ENCODE results near the gene CLCN4. TPM values are rescaled to one million over a fixed set of nuclear protein-coding genes. Genes with fewer than 3 reads are reported as not detected.

Gene CLCN4
- polyA plus RNA-seq, 1 of the 3 experiments (the other 2 are of a cell fraction): 1.1 TPM

DNA sequence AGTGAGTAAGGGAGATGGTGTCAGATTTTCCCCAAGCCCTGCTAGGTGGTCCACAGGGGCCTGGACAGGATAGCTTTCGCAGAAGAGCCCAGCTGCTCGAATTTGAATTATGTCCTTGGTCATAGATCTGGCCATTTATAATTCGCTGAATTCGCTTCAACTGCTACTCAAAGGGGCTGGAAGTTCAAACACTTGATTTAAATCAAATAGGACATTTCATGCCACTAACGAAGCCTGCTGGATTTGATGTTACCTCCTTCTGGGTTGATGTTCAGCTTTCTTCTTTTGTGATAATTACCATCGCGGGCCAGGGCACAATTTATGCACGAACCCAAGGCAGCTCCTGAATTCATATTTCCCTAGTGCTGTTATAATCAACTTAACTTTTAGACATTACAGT, 67.0 kb downstream of the CLCN4 start:
- 58% methylated on average over 8 of the region's 8 CpGs for WGBS (ENCODE audit: low lambda C conversion rate)
- H3K9me2 ChIP-seq: no peaks in the 10 kb centered on the region
- no peak overlapping the region for H3K4me2 ChIP-seq

DNA sequence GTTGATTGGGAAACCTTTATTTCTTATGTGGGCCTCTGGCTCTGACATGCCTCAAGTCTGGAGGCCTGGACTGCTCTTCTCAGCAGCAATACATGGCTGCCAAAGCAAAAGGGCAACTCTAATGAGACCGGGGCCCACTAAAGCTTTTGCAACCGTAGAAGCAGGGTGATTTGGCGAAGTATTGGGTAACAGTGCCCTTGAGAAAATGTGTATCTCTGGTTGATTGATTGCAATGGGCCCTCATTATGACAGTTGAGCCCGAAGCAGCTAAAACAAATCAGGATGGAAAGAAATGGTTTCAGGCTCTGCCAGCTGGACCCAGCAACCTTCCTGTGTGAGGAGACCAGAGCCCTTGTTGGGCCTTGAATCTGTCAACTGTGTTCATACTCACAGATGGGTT, 73.4 kb downstream of the CLCN4 start:
- no peak for DNase-seq
- no peaks in the 10 kb centered on the region for H3K9me3 ChIP-seq
- ChIA-PET POLR2A (no interaction called here), CTCF (interaction anchor here (0.7 kb wide), 1 partner anchor 10 kb away, joined by 3 read pairs; no protein-coding TSS in a partner anchor)
- no peaks in the 10 kb centered on the region for H3F3A ChIP-seq (replicated peaks; ENCODE audit: insufficient read depth)
- H4K20me1 ChIP-seq (ENCODE audit: insufficient read depth): no peaks in the 10 kb centered on the region
- H3K9ac ChIP-seq: no peak overlapping the region
- H3K27me3 ChIP-seq (ENCODE audit: insufficient read depth): no peaks in the 10 kb centered on the region
- no peaks in the 10 kb centered on the region for H3K79me2 ChIP-seq (ENCODE audit: insufficient read depth)
- H3K9me2 ChIP-seq: no peaks in the 10 kb centered on the region
- peaks cover 0 to 4% of the 10 kb centered on the region in 2 experiments; a peak in 1 of 4 replicates for H3K4me1 ChIP-seq (ENCODE audit: control insufficient read depth in 1 of 2, insufficient read depth in 2 of 2, low read depth in 1 of 2, low read length in 1 of 2)
- H3K36me3 ChIP-seq (replicated peaks in 1 of 2; ENCODE audit: control insufficient read depth in 1 of 2, insufficient read depth in 2 of 2, low read length in 1 of 2): no peaks in the 10 kb centered on the region
- H2AFZ ChIP-seq (ENCODE audit: low read depth): no peak overlapping the region
- TF ChIP-seq TAF1 (IDR thresholded peaks at IDR 0.05; ENCODE audit: borderline replicate concordance, low read depth, low read length): no peak
- no peak for TF ChIP-seq RAD21 (IDR thresholded peaks at IDR 0.05; ENCODE audit: low read length)
- 54% methylated on average over 4 of the region's 4 CpGs for WGBS (ENCODE audit: low lambda C conversion rate)
- no peak overlapping the region for H3K27ac ChIP-seq (ENCODE audit: low read depth in 2 of 2, low read length in 1 of 2)
- H3K4me2 ChIP-seq: no peak overlapping the region
- H3K4me3 ChIP-seq (ENCODE audit: low read depth in 2 of 2, low read length in 1 of 2): no peak overlapping the region

More for the DNA sequence above, 67.0 kb downstream of the CLCN4 start:
- Histone ChIP-seq H3F3A (replicated peaks; ENCODE audit: insufficient read depth) (no peaks in the 10 kb centered on the region), H3K4me3 (ENCODE audit: low read depth in 2 of 2, low read length in 1 of 2) (no peak overlapping the region), H3K4me1 (ENCODE audit: control insufficient read depth in 1 of 2, insufficient read depth in 2 of 2, low read depth in 1 of 2, low read length in 1 of 2) (no peaks in the 10 kb centered on the region; a peak in 1 of 4 replicates), H4K20me1 (ENCODE audit: insufficient read depth) (no peaks in the 10 kb centered on the region), H3K9ac (no peak overlapping the region), H2AFZ (ENCODE audit: low read depth) (no peak overlapping the region), H3K9me3 (no peaks in the 10 kb centered on the region), H3K27me3 (ENCODE audit: insufficient read depth) (no peaks in the 10 kb centered on the region), H3K36me3 (replicated peaks in 1 of 2; ENCODE audit: control insufficient read depth in 1 of 2, insufficient read depth in 2 of 2, low read length in 1 of 2) (no peaks in the 10 kb centered on the region), H3K27ac (ENCODE audit: low read depth in 2 of 2, low read length in 1 of 2) (no peak overlapping the region), H3K79me2 (ENCODE audit: insufficient read depth) (no peaks in the 10 kb centered on the region)
- TF ChIP-seq SMC3 (IDR thresholded peaks at IDR 0.05; ENCODE audit: low read depth, low read length): no peak
- TF ChIP-seq RCOR1 (IDR thresholded peaks at IDR 0.05; ENCODE audit: low read length): no peak
- no peak for TF ChIP-seq EZH2phosphoT487 (IDR thresholded peaks at IDR 0.05; ENCODE audit: borderline replicate concordance, low read depth)
- no peak for TF ChIP-seq RXRA (IDR thresholded peaks at IDR 0.05; ENCODE audit: borderline replicate concordance, low read depth)
- TF ChIP-seq TEAD4 (IDR thresholded peaks at IDR 0.05; ENCODE audit: borderline replicate concordance, insufficient read depth): no peak
- CTCF ChIA-PET: interaction anchor here (1.5 to 2.8 kb wide), 2 partner anchors 9 to 34 kb away, joined by 3 to 13 read pairs; no protein-coding TSS in a partner anchor
- no peak for DNase-seq
- POLR2A ChIA-PET: no interaction called here

DNA sequence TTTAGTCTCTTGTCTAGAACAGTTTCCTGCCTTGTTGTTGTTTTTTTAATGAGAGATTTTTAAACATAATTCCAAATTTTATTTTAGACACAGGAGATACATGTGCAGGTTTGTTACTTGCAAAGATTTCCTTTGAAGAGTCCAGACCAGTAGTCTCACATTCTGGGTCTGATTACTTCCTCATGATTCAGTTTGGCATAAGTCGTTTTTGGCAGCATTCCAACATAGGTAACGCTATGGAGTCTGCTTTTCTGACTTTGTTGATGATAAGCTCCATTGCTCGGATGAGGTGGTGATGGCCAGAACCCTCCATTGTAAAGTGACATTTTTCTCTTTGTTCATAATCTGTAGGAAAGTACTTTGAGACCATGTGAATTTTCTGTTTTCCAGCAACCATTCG, 74.7 kb downstream of the CLCN4 start:
- H3K9ac ChIP-seq: no peak overlapping the region
- H3K27me3 ChIP-seq (ENCODE audit: insufficient read depth): no peaks in the 10 kb centered on the region
- H3K79me2 ChIP-seq (ENCODE audit: insufficient read depth): no peaks in the 10 kb centered on the region
- no peak overlapping the region for H3K27ac ChIP-seq (ENCODE audit: low read depth in 2 of 2, low read length in 1 of 2)
- H3F3A ChIP-seq (replicated peaks; ENCODE audit: insufficient read depth): no peaks in the 10 kb centered on the region
- no peaks in the 10 kb centered on the region for H4K20me1 ChIP-seq (ENCODE audit: insufficient read depth)
- H3K4me3 ChIP-seq (ENCODE audit: low read depth in 2 of 2, low read length in 1 of 2): no peak overlapping the region
- no peak for DNase-seq
- no peaks in the 10 kb centered on the region for H3K9me2 ChIP-seq
- no peak overlapping the region for H3K4me2 ChIP-seq
- CTCF ChIA-PET: no interaction called here
- no peak overlapping the region for H2AFZ ChIP-seq (ENCODE audit: low read depth)
- no peaks in the 10 kb centered on the region for H3K36me3 ChIP-seq (replicated peaks in 1 of 2; ENCODE audit: control insufficient read depth in 1 of 2, insufficient read depth in 2 of 2, low read length in 1 of 2)
- POLR2A ChIA-PET: no interaction called here
- 26% methylated on average over 4 of the region's 4 CpGs for WGBS (ENCODE audit: low lambda C conversion rate)
- peaks cover 0 to 4% of the 10 kb centered on the region in 2 experiments; a peak in 1 of 4 replicates for H3K4me1 ChIP-seq (ENCODE audit: control insufficient read depth in 1 of 2, insufficient read depth in 2 of 2, low read depth in 1 of 2, low read length in 1 of 2)
- H3K9me3 ChIP-seq: no peaks in the 10 kb centered on the region
- TF ChIP-seq GABPA (IDR thresholded peaks at IDR 0.05; ENCODE audit: low read depth): no peak
- TF ChIP-seq, protein P1, sequence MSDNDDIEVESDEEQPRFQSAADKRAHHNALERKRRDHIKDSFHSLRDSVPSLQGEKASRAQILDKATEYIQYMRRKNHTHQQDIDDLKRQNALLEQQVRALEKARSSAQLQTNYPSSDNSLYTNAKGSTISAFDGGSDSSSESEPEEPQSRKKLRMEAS (IDR thresholded peaks at IDR 0.05; ENCODE audit: low read depth): no peak
- TF ChIP-seq ELF1 (IDR thresholded peaks at IDR 0.05): no peak
- no peak for TF ChIP-seq TAF1 (IDR thresholded peaks at IDR 0.05; ENCODE audit: borderline replicate concordance, low read depth, low read length)
- TF ChIP-seq, protein P2, sequence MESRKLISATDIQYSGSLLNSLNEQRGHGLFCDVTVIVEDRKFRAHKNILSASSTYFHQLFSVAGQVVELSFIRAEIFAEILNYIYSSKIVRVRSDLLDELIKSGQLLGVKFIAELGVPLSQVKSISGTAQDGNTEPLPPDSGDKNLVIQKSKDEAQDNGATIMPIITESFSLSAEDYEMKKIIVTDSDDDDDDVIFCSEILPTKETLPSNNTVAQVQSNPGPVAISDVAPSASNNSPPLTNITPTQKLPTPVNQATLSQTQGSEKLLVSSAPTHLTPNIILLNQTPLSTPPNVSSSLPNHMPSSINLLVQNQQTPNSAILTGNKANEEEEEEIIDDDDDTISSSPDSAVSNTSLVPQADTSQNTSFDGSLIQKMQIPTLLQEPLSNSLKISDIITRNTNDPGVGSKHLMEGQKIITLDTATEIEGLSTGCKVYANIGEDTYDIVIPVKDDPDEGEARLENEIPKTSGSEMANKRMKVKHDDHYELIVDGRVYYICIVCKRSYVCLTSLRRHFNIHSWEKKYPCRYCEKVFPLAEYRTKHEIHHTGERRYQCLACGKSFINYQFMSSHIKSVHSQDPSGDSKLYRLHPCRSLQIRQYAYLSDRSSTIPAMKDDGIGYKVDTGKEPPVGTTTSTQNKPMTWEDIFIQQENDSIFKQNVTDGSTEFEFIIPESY (IDR thresholded peaks at IDR 0.05; ENCODE audit: borderline replicate concordance, low read depth): no peak
- TF ChIP-seq TCF12 (IDR thresholded peaks at IDR 0.05): no peak
- TF ChIP-seq RCOR1 (IDR thresholded peaks at IDR 0.05; ENCODE audit: low read length): no peak
- TF ChIP-seq, protein P3, sequence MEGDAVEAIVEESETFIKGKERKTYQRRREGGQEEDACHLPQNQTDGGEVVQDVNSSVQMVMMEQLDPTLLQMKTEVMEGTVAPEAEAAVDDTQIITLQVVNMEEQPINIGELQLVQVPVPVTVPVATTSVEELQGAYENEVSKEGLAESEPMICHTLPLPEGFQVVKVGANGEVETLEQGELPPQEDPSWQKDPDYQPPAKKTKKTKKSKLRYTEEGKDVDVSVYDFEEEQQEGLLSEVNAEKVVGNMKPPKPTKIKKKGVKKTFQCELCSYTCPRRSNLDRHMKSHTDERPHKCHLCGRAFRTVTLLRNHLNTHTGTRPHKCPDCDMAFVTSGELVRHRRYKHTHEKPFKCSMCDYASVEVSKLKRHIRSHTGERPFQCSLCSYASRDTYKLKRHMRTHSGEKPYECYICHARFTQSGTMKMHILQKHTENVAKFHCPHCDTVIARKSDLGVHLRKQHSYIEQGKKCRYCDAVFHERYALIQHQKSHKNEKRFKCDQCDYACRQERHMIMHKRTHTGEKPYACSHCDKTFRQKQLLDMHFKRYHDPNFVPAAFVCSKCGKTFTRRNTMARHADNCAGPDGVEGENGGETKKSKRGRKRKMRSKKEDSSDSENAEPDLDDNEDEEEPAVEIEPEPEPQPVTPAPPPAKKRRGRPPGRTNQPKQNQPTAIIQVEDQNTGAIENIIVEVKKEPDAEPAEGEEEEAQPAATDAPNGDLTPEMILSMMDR (IDR thresholded peaks at IDR 0.05): no peak
- TF ChIP-seq, protein P4, sequence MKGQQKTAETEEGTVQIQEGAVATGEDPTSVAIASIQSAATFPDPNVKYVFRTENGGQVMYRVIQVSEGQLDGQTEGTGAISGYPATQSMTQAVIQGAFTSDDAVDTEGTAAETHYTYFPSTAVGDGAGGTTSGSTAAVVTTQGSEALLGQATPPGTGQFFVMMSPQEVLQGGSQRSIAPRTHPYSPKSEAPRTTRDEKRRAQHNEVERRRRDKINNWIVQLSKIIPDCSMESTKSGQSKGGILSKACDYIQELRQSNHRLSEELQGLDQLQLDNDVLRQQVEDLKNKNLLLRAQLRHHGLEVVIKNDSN (IDR thresholded peaks at IDR 0.05; ENCODE audit: borderline replicate concordance, low read depth): no peak
- no peak for TF ChIP-seq YY1 (IDR thresholded peaks at IDR 0.05; ENCODE audit: low read depth)
- TF ChIP-seq TEAD4 (IDR thresholded peaks at IDR 0.05; ENCODE audit: borderline replicate concordance, insufficient read depth): no peak
- no peak for TF ChIP-seq SIN3A (IDR thresholded peaks at IDR 0.05; ENCODE audit: borderline replicate concordance, low read depth, low read length)
- TF ChIP-seq RAD21 (IDR thresholded peaks at IDR 0.05; ENCODE audit: low read length): no peak
- TF ChIP-seq RFX5 (IDR thresholded peaks at IDR 0.05; ENCODE audit: low read length): no peak
- TF ChIP-seq NFIC (IDR thresholded peaks at IDR 0.05; ENCODE audit: borderline replicate concordance): no peak
- no peak for TF ChIP-seq MEF2A (IDR thresholded peaks at IDR 0.05; ENCODE audit: borderline replicate concordance, low read depth)

All from SK-N-SH (cell line).